ENCODE measurements around the gene TOR1AIP2.

GRCh38 chr1:179853102-179853501 lies 24.5 kb downstream of the TOR1AIP2 start:
- TF ChIP-seq CTCF (IDR thresholded peaks at IDR 0.05) (no peak), POLR2A (IDR thresholded peaks at IDR 0.05) (no peak)

All from thyroid gland (tissue), 4 donors.